ENCODE data around the gene KRTAP10-4.

Gene KRTAP10-4

DNA sequence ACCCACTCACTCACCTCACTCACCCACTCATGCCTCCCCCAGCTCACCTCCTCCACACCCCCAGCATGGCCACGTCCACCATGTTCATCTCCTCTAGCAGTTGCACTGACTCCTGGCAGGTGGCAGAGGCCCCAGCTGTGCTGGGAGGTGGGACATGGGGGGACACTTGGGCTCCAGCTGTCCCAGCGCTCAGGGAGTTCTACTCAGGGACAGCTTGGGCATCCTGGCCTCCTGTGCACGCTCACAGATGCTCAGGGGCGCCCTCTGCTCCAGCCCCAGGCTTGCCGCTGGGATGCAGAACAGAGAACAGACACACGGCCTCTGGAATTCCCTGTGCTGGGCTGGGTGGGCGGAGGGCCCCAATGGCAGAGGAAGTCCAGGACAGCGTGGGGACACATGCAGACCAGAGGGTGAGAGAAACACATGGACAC is 43.6 kb downstream of the KRTAP10-4 start:
- no peak for DNase-seq (ENCODE audit: low read depth in 2 of 2)

DNA sequence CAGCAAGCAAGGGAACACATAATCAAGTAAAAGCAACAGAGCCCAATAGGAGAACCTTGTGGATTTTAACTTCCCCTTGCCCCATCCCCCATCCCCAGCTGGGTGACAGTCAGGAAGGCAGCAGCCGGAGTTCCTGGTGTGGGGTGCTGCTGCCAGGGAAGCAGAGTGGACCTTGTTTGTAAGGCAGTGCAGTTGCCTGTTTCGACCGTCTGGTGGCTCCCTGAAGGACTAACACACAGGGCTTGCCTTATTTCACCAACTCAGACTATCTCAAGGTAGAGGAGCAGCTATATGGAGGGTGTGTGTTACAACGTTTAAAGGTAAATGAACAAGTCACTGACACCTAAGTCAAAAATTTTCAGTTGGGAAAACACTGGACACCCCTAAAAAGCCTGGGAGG is 45.0 kb downstream of the KRTAP10-4 start:
- DNase-seq (ENCODE audit: low read depth in 2 of 2), result no peak

DNA sequence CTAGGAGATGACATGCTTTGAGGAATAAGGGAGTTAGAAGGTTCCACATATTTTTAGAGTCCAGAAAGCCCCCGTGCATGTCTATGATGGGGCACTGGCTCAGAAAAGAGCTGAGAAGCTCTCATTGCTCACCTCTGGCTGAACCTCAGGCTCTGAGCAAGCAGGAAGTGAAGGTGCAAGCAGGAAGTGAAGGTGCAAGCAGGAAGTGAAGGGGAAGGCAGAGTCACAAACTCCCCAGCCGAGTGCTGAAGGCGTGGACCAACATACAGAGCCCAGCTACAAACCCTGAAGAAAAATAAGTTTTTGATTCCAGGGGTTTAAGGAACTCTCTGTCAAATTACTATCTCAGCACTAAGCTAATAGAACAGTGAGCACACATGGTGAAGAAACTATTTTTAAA is 45.4 kb downstream of the KRTAP10-4 start:
- peak; percentile 30 to 57 for DNase-seq (ENCODE audit: low read depth in 2 of 2)

DNA sequence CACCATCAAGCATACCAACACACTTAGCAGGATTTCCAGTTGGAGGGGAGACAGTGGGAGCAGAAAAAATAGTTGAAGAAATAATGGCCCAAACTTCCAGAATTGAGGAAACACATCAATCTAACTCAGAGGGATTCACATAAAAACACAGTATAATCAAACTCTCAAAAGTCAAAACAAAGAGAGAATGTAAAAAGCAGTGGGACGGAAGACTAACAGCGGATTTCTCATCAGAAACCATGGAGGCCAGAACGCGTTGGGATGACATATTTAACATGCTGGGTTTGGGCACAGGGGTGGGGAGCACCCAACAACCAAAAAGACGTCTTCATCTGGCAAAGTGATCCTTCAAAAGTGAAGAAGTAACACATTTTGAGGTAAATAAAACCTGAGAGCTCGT is 46.4 kb downstream of the KRTAP10-4 start:
- no peak for DNase-seq (ENCODE audit: low read depth in 2 of 2)

DNA sequence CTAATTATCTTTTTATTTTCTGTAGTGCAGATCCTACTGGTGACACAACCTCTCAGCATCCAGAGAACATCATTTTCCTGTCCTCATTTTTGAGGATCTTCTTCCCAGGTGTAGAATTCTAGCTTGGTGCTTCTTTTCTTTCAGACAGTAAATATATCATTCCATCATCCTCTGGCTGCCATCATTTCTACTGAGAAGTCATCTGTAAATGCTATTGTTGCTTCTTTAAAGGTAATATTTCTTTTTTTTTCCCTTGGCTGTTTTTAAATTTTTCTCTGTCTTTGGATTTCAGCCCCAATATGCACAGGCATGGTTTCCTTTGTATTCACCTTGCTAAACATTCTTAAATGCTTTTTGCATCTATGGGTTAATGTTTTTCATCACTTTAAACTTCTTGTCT is 50.0 kb downstream of the KRTAP10-4 start:
- no peak for DNase-seq (ENCODE audit: low read depth in 2 of 2)
